ENCODE data around the gene HDAC5.

HDAC5 gene

DNA sequence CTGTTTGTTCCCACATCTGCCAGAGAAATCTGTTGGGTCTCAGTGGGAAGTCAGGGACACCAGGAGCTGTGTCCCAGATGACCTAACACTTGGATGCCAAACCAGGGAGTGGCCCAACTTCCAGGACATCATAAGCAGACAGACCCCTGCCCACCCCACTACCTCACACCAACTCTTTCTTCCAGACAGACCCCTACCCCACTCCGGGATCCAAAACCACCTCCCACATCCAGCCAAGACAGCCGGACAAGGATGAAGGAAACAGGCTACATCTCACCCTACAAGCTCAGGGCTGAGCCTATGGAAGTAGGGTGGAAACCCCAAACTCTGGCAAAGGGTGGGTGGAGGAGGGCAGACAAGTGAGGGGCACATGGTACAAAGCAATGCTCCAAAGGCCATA lies 3.6 kb downstream of the HDAC5 start:
- no peak for TF ChIP-seq CTCF (IDR thresholded peaks at IDR 0.05; ENCODE audit: borderline replicate concordance, insufficient read depth, low read depth, low read length)
- H3K4me3 ChIP-seq (ENCODE audit: low read depth, low read length) = no peak overlapping the region

DNA sequence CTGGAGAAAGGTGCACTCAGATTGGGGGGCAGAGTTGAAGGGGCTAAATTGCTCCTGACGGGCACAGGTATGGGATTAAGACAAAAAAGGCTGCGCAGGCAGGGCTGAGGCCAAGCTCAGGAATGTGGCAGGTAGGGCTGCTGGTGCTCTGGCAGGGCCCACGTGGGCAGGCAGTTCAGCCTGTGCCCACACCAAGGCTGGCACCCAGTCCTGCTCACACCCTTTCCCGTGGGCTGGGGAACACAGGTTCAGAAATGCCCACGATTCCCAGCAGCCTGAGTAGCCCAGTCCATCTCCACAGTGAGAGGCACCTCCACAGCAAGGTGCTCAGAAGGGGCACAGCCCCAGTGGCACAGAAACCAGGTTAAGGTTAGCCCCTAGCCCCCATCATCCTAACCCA lies 4.4 kb downstream of the HDAC5 start:
- no peak overlapping the region for H3K4me3 ChIP-seq (ENCODE audit: low read depth, low read length)

GRCh38 chr17:44118427-44119050 lies 4.9 kb downstream of the HDAC5 start:
- TF ChIP-seq CTCF (IDR thresholded peaks at IDR 0.05; ENCODE audit: borderline replicate concordance, insufficient read depth, low read depth, low read length) = no peak
- no peak overlapping the region for H3K4me3 ChIP-seq (ENCODE audit: low read depth, low read length)

More for the DNA sequence above, 4.4 kb downstream of the HDAC5 start:
- TF ChIP-seq CTCF (IDR thresholded peaks at IDR 0.05; ENCODE audit: borderline replicate concordance, insufficient read depth, low read depth, low read length) = no peak

- no peak overlapping the region for H3K4me3 ChIP-seq (ENCODE audit: low read depth, low read length)
- no peak for TF ChIP-seq CTCF (IDR thresholded peaks at IDR 0.05; ENCODE audit: borderline replicate concordance, insufficient read depth, low read depth, low read length)
Observed at GRCh38 chr17:44117351-44117750, 6.1 kb downstream of the HDAC5 start.

DNA sequence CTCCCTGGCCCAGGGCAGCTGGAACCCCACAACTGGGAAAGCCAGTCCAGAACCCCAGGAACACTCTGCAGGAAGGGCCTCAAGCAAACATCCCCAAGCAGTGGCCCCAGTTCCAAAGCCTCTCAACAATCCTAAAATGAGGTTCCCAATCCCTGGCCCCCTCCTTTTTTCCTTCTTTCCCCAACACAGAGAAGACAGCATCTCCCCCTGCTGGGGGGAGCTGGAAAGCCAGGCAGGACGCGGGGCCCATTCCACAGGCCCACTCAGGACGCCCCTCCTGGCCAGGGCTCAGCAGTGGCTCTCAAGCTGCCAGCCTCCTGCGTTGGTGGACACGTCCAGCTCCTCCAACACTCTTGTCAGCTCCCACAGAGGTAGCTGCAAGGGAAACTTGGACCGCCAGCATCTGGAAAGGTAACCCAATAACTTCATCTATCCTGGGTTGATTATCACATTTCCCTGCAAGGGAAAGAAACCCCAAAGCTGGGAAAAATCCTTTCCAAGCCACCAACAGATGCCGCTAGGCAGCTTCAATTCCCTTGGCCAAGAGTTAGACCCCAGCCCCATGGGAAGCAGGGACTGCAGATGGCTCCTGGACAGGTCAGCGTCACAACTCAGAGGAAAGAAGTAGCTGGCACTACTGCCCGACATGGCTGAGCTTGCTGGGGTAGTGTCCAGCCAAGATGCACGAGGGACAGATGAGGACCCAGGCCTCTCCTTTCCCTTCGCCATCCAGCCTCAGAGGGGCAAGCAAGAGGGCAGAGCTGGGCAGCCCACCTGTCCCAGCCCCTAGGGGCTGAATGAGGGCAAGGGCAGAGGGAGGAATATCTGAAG lies 7.6 kb downstream of the HDAC5 start:
- no peak overlapping the region for H3K4me3 ChIP-seq (ENCODE audit: low read depth, low read length)
- TF ChIP-seq CTCF (IDR thresholded peaks at IDR 0.05; ENCODE audit: borderline replicate concordance, insufficient read depth, low read depth, low read length) = peak; percentile 73

DNA sequence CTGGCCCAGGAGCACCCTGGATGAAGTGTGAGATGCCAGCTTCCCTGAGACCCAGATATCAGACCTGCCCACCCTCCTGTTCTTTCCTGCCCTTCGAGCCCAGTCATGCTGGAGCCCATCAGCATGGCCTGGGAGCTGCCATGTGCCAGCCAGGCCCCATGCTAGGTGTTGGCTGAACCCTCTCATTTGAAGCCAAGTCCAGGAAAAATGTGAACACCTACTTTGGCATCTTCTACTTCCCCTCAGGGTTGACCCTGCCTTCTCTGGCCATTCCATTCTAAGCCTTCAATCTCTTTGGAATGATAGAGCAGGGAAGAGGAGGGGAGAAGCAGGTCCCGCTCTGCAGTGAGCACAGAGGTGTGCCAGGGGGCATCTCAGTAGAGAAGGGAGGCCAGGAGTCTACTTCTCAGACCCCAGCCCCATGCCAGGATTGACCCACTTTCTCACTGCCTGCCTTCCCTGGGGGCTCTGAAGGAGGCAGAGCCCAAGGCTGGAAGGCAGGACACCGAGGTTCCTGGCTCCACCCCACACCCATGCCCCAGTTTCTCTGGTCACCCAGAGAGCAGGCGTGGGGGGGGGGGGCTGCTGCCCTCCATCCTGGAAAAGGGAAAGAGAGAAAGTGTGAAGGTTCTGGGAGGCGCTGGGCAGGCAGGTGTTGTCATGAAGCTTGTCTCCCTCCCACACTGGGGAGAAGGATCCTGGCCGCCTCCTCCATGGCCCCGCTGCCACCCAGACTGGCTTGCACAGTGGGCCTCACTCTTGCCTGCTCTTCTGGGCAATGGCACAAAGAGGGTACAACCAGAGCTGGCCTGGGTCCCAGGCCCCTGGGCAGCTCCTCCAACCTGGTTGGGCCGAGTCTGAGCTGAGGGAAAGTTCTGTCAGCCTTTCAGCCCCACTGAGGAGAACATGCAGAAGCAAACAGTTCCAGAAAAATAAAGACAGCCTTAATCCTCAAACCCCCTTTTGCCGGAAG lies 9.3 kb downstream of the HDAC5 start:
- no peak for TF ChIP-seq CTCF (IDR thresholded peaks at IDR 0.05; ENCODE audit: borderline replicate concordance, insufficient read depth, low read depth, low read length)
- no peak overlapping the region for H3K4me3 ChIP-seq (ENCODE audit: low read depth, low read length)
